Measurements from ENCODE around the gene DYNC1I2.

The DYNC1I2 gene

DNA sequence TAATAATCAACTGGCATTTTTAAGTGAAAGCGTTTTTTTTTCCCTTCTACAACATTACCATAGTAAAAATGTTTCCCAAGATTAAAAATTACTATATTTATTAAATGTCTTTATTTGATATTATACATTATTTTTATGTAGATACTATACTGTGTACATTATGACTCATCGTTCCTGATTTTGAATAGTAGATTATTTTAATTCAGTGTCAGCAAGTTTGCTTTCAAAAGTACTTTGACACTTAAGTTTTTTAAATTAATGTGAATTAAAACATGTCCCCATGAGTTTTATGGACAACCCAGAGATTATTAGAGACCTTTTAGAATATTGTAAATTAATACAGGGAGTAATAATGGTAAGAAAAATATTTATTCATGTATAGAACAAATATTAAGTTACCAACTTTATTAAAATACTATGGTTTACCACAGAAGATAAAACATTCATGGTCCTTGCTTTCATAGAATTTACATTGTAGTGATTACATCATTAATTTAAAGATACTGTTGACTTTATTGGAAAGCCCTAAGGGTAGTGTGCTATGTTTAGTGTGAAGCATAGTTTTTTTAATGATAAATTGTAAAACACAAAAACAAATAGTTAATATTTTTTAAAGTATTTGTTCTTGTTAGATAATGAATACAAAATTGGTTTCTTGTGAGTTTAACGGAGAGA, 21.9 kb downstream of the DYNC1I2 start:
- Histone ChIP-seq H4K20me1 (ENCODE audit: insufficient read depth, low read length) (no peaks in the 10 kb centered on the region), H3K27me3 (ENCODE audit: insufficient read depth, low read length) (no peaks in the 10 kb centered on the region), H3K4me1 (ENCODE audit: insufficient read depth, low read length, severe bottlenecking) (peaks cover 4% of the 10 kb centered on the region)

DNA sequence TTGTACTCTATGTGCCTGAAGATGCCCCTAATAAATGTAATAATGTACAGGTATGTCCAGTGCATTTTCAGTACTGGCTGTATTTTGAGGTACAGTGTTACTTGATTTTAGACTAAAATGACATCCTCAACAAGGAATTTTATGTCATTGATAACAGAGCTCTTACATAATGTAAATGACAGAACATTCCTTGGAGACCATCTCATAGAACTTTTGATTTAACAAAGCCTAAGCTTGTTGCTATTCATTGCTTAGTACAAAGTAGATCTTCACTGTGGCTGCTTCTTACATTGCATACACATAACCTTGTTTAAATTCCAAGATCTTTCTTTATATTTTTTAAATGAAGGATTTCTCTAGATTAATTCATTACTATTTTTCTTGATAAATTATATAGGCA, 24.1 kb downstream of the DYNC1I2 start:
- H3K27ac ChIP-seq (ENCODE audit: low read depth, low read length, poor library complexity, severe bottlenecking): no peak overlapping the region
- H3K27me3 ChIP-seq (ENCODE audit: insufficient read depth, low read length): no peaks in the 10 kb centered on the region
- H3K79me2 ChIP-seq (ENCODE audit: insufficient read depth, low read length): no peaks in the 10 kb centered on the region
- no peak overlapping the region for H3K4me3 ChIP-seq (ENCODE audit: low read depth, low read length, poor library complexity, severe bottlenecking)
- H2AFZ ChIP-seq (ENCODE audit: low read length): no peak overlapping the region
- peaks cover 2% of the 10 kb centered on the region for H3K4me1 ChIP-seq (ENCODE audit: insufficient read depth, low read length, severe bottlenecking)
- no peak overlapping the region for H3K4me2 ChIP-seq (ENCODE audit: low read length)
- no peaks in the 10 kb centered on the region for H3K36me3 ChIP-seq (ENCODE audit: insufficient read depth, low read length)
- no peak for TF ChIP-seq EZH2 (IDR thresholded peaks at IDR 0.05; ENCODE audit: borderline replicate concordance, low read length)
- TF ChIP-seq, protein P1, sequence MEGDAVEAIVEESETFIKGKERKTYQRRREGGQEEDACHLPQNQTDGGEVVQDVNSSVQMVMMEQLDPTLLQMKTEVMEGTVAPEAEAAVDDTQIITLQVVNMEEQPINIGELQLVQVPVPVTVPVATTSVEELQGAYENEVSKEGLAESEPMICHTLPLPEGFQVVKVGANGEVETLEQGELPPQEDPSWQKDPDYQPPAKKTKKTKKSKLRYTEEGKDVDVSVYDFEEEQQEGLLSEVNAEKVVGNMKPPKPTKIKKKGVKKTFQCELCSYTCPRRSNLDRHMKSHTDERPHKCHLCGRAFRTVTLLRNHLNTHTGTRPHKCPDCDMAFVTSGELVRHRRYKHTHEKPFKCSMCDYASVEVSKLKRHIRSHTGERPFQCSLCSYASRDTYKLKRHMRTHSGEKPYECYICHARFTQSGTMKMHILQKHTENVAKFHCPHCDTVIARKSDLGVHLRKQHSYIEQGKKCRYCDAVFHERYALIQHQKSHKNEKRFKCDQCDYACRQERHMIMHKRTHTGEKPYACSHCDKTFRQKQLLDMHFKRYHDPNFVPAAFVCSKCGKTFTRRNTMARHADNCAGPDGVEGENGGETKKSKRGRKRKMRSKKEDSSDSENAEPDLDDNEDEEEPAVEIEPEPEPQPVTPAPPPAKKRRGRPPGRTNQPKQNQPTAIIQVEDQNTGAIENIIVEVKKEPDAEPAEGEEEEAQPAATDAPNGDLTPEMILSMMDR (IDR thresholded peaks at IDR 0.05; ENCODE audit: low read length): no peak
- H3K9me2 ChIP-seq (ENCODE audit: low read depth, low read length): no peaks in the 10 kb centered on the region
- no peaks in the 10 kb centered on the region for H3K9me3 ChIP-seq (ENCODE audit: low read length)
- H4K20me1 ChIP-seq (ENCODE audit: insufficient read depth, low read length): no peaks in the 10 kb centered on the region
- H3K9ac ChIP-seq (ENCODE audit: low read length): no peak overlapping the region
- no peaks in the 10 kb centered on the region for H3F3A ChIP-seq (ENCODE audit: insufficient read depth, low read length)

More for the DNA sequence above, 21.9 kb downstream of the DYNC1I2 start:
- Histone ChIP-seq H3K9me3 (ENCODE audit: low read length) (no peaks in the 10 kb centered on the region), H3K4me2 (ENCODE audit: low read length) (no peak overlapping the region), H3K27ac (ENCODE audit: low read depth, low read length, poor library complexity, severe bottlenecking) (no peak overlapping the region), H3K9ac (ENCODE audit: low read length) (no peak overlapping the region), H3K79me2 (ENCODE audit: insufficient read depth, low read length) (no peaks in the 10 kb centered on the region), H3K9me2 (ENCODE audit: low read depth, low read length) (no peaks in the 10 kb centered on the region), H3K4me3 (ENCODE audit: low read depth, low read length, poor library complexity, severe bottlenecking) (no peak overlapping the region), H3F3A (ENCODE audit: insufficient read depth, low read length) (no peaks in the 10 kb centered on the region), H2AFZ (ENCODE audit: low read length) (no peak overlapping the region), H3K36me3 (ENCODE audit: insufficient read depth, low read length) (no peaks in the 10 kb centered on the region)
- TF ChIP-seq EZH2 (IDR thresholded peaks at IDR 0.05; ENCODE audit: borderline replicate concordance, low read length): no peak
- TF ChIP-seq, protein P1 (IDR thresholded peaks at IDR 0.05; ENCODE audit: low read length): no peak

DNA sequence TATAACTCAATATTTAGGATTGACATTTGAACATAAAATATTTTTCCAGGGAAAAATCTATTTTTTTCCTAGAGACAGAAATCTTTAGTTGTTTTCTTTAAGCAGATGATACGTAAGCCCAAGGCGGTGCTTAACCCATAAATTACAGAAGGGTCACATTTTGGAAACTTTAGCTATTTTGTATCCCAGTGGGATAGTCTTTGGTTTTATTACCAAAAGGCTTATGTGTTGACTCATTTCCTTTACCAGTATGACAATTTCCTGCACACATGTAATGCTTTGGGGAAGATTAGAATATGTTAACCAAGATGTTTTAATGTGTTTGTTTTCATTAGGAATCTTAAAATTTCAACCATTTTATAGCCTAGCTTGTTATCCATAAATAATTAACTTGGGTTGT, 24.8 kb downstream of the DYNC1I2 start:
- no peaks in the 10 kb centered on the region for H3K79me2 ChIP-seq (ENCODE audit: insufficient read depth, low read length)
- H4K20me1 ChIP-seq (ENCODE audit: insufficient read depth, low read length): no peaks in the 10 kb centered on the region
- H3K9me3 ChIP-seq (ENCODE audit: low read length): no peaks in the 10 kb centered on the region
- no peak overlapping the region for H3K27ac ChIP-seq (ENCODE audit: low read depth, low read length, poor library complexity, severe bottlenecking)
- H3K36me3 ChIP-seq (ENCODE audit: insufficient read depth, low read length): peaks cover 7% of the 10 kb centered on the region; the same call in 1 of the 2 replicates
- no peaks in the 10 kb centered on the region for H3K27me3 ChIP-seq (ENCODE audit: insufficient read depth, low read length)
- TF ChIP-seq, protein P1 (IDR thresholded peaks at IDR 0.05; ENCODE audit: low read length): no peak
- TF ChIP-seq EZH2 (IDR thresholded peaks at IDR 0.05; ENCODE audit: borderline replicate concordance, low read length): no peak
- no peak overlapping the region for H3K4me3 ChIP-seq (ENCODE audit: low read depth, low read length, poor library complexity, severe bottlenecking)
- H3K9ac ChIP-seq (ENCODE audit: low read length): no peak overlapping the region
- no peaks in the 10 kb centered on the region for H3F3A ChIP-seq (ENCODE audit: insufficient read depth, low read length)
- no peak overlapping the region for H2AFZ ChIP-seq (ENCODE audit: low read length)
- H3K9me2 ChIP-seq (ENCODE audit: low read depth, low read length): no peaks in the 10 kb centered on the region
- no peak overlapping the region for H3K4me2 ChIP-seq (ENCODE audit: low read length)
- no peaks in the 10 kb centered on the region for H3K4me1 ChIP-seq (ENCODE audit: insufficient read depth, low read length, severe bottlenecking)

Data from OCI-LY1 (cell line).